ENCODE data around the gene CD27. TPM values are rescaled to one million over a fixed set of nuclear protein-coding genes. Genes with fewer than 3 reads are reported as not detected.
"Not testable (repeated sequence)": the region's sequence is repeated elsewhere in the genome, so short reads cannot be mapped to it uniquely, and the experiment has no call there.

CD27 gene
- total RNA-seq, 1 donor from 2014 or later = not detected

- Mint-ChIP-seq H3K27ac (no peak overlapping the region), H3K9me3 (peaks cover 9% of the 10 kb centered on the region), H3K4me1 (peaks cover 3% of the 10 kb centered on the region), H3K4me3 (no peak overlapping the region), H3K27me3 (ENCODE audit: insufficient read depth, low read depth) (peaks cover 5% of the 10 kb centered on the region), H3K36me3 (no peaks in the 10 kb centered on the region)
- no peak overlapping the region for H3K27ac ChIP-seq
- H4K20me1 ChIP-seq (ENCODE audit: low read depth) = no peaks in the 10 kb centered on the region
- H3K36me3 ChIP-seq = no peaks in the 10 kb centered on the region
- H3K4me2 ChIP-seq = no peak overlapping the region
- H3F3A ChIP-seq (ENCODE audit: low read depth) = no peaks in the 10 kb centered on the region
- no peak overlapping the region for H3K9ac ChIP-seq
- H3K79me2 ChIP-seq (ENCODE audit: low read depth) = no peaks in the 10 kb centered on the region
- H3K4me3 ChIP-seq = no peak overlapping the region
- H3K4me1 ChIP-seq = no peaks in the 10 kb centered on the region
- DNase-seq (ENCODE audit: low spot score) = no peak
- TF ChIP-seq CTCF (IDR thresholded peaks at IDR 0.05) (no peak), EZH2 (IDR thresholded peaks at IDR 0.05) (no peak), EZH2phosphoT487 (IDR thresholded peaks at IDR 0.05) (no peak)
- no peaks in the 10 kb centered on the region for H3K27me3 ChIP-seq
- H3K9me3 ChIP-seq (ENCODE audit: low read depth) = no peaks in the 10 kb centered on the region
- no peak overlapping the region for H2AFZ ChIP-seq (replicated peaks)
These were observed 33.7 kb downstream of the CD27 start for GRCh38 chr12:6478416-6478815.

GRCh38 chr12:6488240-6488639 is 43.5 kb downstream of the CD27 start:
- Histone ChIP-seq H3K4me1 (peaks cover 5% of the 10 kb centered on the region), H3K79me2 (ENCODE audit: low read depth) (peaks cover 16% of the 10 kb centered on the region), H3K27me3 (no peaks in the 10 kb centered on the region), H3K36me3 (peaks cover 8% of the 10 kb centered on the region), H3K4me2 (no peak overlapping the region), H4K20me1 (ENCODE audit: low read depth) (no peaks in the 10 kb centered on the region), H3K9ac (no peak overlapping the region), H3K4me3 (no peak overlapping the region), H2AFZ (replicated peaks) (no peak overlapping the region), H3F3A (ENCODE audit: low read depth) (peaks cover 21% of the 10 kb centered on the region), H3K9me3 (ENCODE audit: low read depth) (no peaks in the 10 kb centered on the region), H3K27ac (no peak overlapping the region)
- Mint-ChIP-seq H3K4me3 (no peak overlapping the region), H3K9me3 (no peaks in the 10 kb centered on the region), H3K36me3 (peaks cover 3% of the 10 kb centered on the region), H3K4me1 (peaks cover 8% of the 10 kb centered on the region), H3K27me3 (ENCODE audit: insufficient read depth, low read depth) (peaks cover 2% of the 10 kb centered on the region), H3K27ac (no peak overlapping the region)
- DNase-seq (ENCODE audit: low spot score) = no peak
- no peak for TF ChIP-seq CTCF (IDR thresholded peaks at IDR 0.05)
- TF ChIP-seq EZH2phosphoT487 (IDR thresholded peaks at IDR 0.05) = no peak
- TF ChIP-seq EZH2 (IDR thresholded peaks at IDR 0.05) = no peak

- Histone ChIP-seq H3K36me3 (peaks cover 8% of the 10 kb centered on the region), H3K4me3 (no peak overlapping the region), H4K20me1 (ENCODE audit: low read depth) (peaks cover 4% of the 10 kb centered on the region), H3K27me3 (no peaks in the 10 kb centered on the region), H3K4me2 (no peak overlapping the region), H3K9me3 (ENCODE audit: low read depth) (no peaks in the 10 kb centered on the region), H3K4me1 (peaks cover 5% of the 10 kb centered on the region), H3K79me2 (ENCODE audit: low read depth) (peaks cover 21% of the 10 kb centered on the region), H2AFZ (replicated peaks) (no peak overlapping the region), H3K9ac (no peak overlapping the region), H3K27ac (no peak overlapping the region), H3F3A (ENCODE audit: low read depth) (peaks cover 31% of the 10 kb centered on the region)
- TF ChIP-seq EZH2 (IDR thresholded peaks at IDR 0.05) = no peak
- no peak for TF ChIP-seq EZH2phosphoT487 (IDR thresholded peaks at IDR 0.05)
- TF ChIP-seq CTCF (IDR thresholded peaks at IDR 0.05) = no peak
- H3K9me3 Mint-ChIP-seq = no peaks in the 10 kb centered on the region
- peaks cover 3% of the 10 kb centered on the region for H3K36me3 Mint-ChIP-seq
- peaks cover 2% of the 10 kb centered on the region for H3K27me3 Mint-ChIP-seq (ENCODE audit: insufficient read depth, low read depth)
- DNase-seq (ENCODE audit: low spot score) = no peak
- H3K4me1 Mint-ChIP-seq = peaks cover 8% of the 10 kb centered on the region
- H3K4me3 Mint-ChIP-seq = no peak overlapping the region
- no peak overlapping the region for H3K27ac Mint-ChIP-seq
These were observed 44.7 kb downstream of the CD27 start for GRCh38 chr12:6489449-6489848.

GRCh38 chr12:6490673-6491072 is 45.9 kb downstream of the CD27 start:
- not testable (repeated sequence) for H2AFZ ChIP-seq (replicated peaks); H3K27me3 ChIP-seq; H3K27ac ChIP-seq; H3K4me3 ChIP-seq; H3K27ac Mint-ChIP-seq; H3K9me3 ChIP-seq (ENCODE audit: low read depth); H3K9ac ChIP-seq; H3K4me3 Mint-ChIP-seq; H3K27me3 Mint-ChIP-seq (ENCODE audit: insufficient read depth, low read depth); H3K36me3 Mint-ChIP-seq; H3K4me2 ChIP-seq; DNase-seq (ENCODE audit: low spot score); H3K9me3 Mint-ChIP-seq
- Histone ChIP-seq H3K79me2 (ENCODE audit: low read depth) (peaks cover 33% of the 10 kb centered on the region), H3K4me1 (peaks cover 15% of the 10 kb centered on the region), H3F3A (ENCODE audit: low read depth) (peaks cover 33% of the 10 kb centered on the region), H4K20me1 (ENCODE audit: low read depth) (peaks cover 17% of the 10 kb centered on the region), H3K36me3 (peaks cover 13% of the 10 kb centered on the region)
- H3K4me1 Mint-ChIP-seq = peaks cover 16% of the 10 kb centered on the region
